Measurements from ENCODE around the gene VEPH1.
A peak's percentile ranks its signal among the peaks of the same experiment; 100 is the strongest.

The VEPH1 gene

GRCh38 chr3:157241599-157241998, 261.6 kb downstream of the VEPH1 start:
- Mint-ChIP-seq H3K4me3 (no peak overlapping the region), H3K27me3 (ENCODE audit: low read depth) (no peaks in the 10 kb centered on the region), H3K9me3 (no peaks in the 10 kb centered on the region), H3K36me3 (ENCODE audit: low read depth) (no peaks in the 10 kb centered on the region), H3K27ac (no peak overlapping the region), H3K4me1 (no peaks in the 10 kb centered on the region)
- TF ChIP-seq CTCF (IDR thresholded peaks at IDR 0.05; ENCODE audit: unreplicated experiment in 3 of 3), result no peak

GRCh38 chr3:157240408-157240807, 262.8 kb downstream of the VEPH1 start:
- no peaks in the 10 kb centered on the region for H3K9me3 Mint-ChIP-seq
- no peaks in the 10 kb centered on the region for H3K4me1 Mint-ChIP-seq
- H3K36me3 Mint-ChIP-seq (ENCODE audit: low read depth), result no peaks in the 10 kb centered on the region
- no peaks in the 10 kb centered on the region for H3K27me3 Mint-ChIP-seq (ENCODE audit: low read depth)
- TF ChIP-seq CTCF (IDR thresholded peaks at IDR 0.05; ENCODE audit: unreplicated experiment in 3 of 3), result no peak
- no peak overlapping the region for H3K27ac Mint-ChIP-seq
- no peak overlapping the region for H3K4me3 Mint-ChIP-seq

DNA sequence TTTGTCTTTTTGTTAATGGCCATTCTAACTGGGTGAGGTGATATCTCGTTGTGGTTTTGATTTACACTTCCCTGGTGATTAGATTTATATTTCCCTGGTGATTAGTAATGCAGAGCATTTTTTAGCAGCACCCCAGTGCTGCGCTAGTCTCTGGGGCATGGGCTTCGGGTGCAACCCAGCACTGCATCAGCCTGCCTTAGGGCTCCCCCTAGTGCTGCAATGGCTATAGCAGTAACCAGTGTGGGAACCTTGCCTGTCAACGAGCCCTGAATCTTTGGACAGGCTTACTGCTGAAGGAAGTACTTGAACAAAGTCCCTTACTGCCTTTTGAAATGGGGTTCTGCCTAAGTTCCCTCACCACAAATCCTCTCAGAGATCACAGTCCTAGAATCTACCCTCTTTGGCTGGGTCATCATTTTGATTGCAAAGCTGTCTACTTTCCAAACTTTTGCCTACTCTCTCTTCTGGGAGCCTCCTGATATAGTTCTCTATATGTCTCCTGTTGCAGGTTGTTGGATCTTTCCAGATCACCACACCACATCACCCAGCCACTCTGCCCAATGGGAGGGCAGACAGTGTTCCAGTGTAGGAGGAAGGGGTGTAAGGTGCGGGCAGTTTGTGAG, 264.0 kb downstream of the VEPH1 start:
- H3K9me3 Mint-ChIP-seq, result no peaks in the 10 kb centered on the region
- H3K36me3 Mint-ChIP-seq (ENCODE audit: low read depth), result no peaks in the 10 kb centered on the region
- H3K27me3 Mint-ChIP-seq (ENCODE audit: low read depth), result no peaks in the 10 kb centered on the region
- no peak overlapping the region for H3K27ac Mint-ChIP-seq
- TF ChIP-seq CTCF (IDR thresholded peaks at IDR 0.05; ENCODE audit: unreplicated experiment in 3 of 3), result peak; percentile 52 to 65 (median 55)
- no peak overlapping the region for H3K4me3 Mint-ChIP-seq
- no peaks in the 10 kb centered on the region for H3K4me1 Mint-ChIP-seq

- Mint-ChIP-seq H3K27ac (no peak overlapping the region), H3K4me1 (no peaks in the 10 kb centered on the region), H3K27me3 (ENCODE audit: low read depth) (no peaks in the 10 kb centered on the region), H3K36me3 (ENCODE audit: low read depth) (no peaks in the 10 kb centered on the region), H3K9me3 (no peaks in the 10 kb centered on the region), H3K4me3 (no peak overlapping the region)
- TF ChIP-seq CTCF (IDR thresholded peaks at IDR 0.05; ENCODE audit: unreplicated experiment in 3 of 3), result no peak
Measured at GRCh38 chr3:157238457-157238856, 264.8 kb downstream of the VEPH1 start.

GRCh38 chr3:157237886-157238285, 265.3 kb downstream of the VEPH1 start:
- Mint-ChIP-seq H3K4me3 (no peak overlapping the region), H3K27me3 (ENCODE audit: low read depth) (no peaks in the 10 kb centered on the region), H3K9me3 (no peaks in the 10 kb centered on the region), H3K4me1 (no peaks in the 10 kb centered on the region), H3K36me3 (ENCODE audit: low read depth) (no peaks in the 10 kb centered on the region), H3K27ac (no peak overlapping the region)
- no peak for TF ChIP-seq CTCF (IDR thresholded peaks at IDR 0.05; ENCODE audit: unreplicated experiment in 3 of 3)

DNA sequence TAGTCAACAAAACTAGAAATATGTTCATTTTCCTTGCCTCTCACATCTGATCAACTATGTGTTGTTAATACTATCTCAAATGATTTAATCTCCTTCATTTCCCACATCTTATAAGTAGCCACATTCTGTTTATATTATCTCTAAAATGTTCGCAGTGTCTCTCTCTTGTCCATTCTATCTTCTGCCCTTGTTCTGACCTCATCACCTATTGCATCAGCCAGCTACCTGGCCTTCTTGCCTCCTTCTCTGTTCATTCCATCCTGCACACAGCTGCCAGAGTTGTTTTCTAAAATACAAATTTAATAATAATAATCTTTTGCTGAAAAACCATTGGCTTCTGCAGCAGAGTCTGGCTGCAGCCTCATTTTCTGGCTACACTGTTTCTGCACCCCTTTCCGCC, 267.9 kb downstream of the VEPH1 start:
- Mint-ChIP-seq H3K27me3 (ENCODE audit: low read depth) (no peaks in the 10 kb centered on the region), H3K9me3 (no peaks in the 10 kb centered on the region), H3K4me1 (no peaks in the 10 kb centered on the region), H3K36me3 (ENCODE audit: low read depth) (no peaks in the 10 kb centered on the region), H3K4me3 (no peak overlapping the region), H3K27ac (no peak overlapping the region)
- no peak for TF ChIP-seq CTCF (IDR thresholded peaks at IDR 0.05; ENCODE audit: unreplicated experiment in 3 of 3)

All from nephron (organoid).